ENCODE data around the gene GTPBP3.

GTPBP3 gene

GRCh38 chr19:17329366-17330261 lies 7.7 kb upstream of the GTPBP3 start:
- no peak for DNase-seq

DNA sequence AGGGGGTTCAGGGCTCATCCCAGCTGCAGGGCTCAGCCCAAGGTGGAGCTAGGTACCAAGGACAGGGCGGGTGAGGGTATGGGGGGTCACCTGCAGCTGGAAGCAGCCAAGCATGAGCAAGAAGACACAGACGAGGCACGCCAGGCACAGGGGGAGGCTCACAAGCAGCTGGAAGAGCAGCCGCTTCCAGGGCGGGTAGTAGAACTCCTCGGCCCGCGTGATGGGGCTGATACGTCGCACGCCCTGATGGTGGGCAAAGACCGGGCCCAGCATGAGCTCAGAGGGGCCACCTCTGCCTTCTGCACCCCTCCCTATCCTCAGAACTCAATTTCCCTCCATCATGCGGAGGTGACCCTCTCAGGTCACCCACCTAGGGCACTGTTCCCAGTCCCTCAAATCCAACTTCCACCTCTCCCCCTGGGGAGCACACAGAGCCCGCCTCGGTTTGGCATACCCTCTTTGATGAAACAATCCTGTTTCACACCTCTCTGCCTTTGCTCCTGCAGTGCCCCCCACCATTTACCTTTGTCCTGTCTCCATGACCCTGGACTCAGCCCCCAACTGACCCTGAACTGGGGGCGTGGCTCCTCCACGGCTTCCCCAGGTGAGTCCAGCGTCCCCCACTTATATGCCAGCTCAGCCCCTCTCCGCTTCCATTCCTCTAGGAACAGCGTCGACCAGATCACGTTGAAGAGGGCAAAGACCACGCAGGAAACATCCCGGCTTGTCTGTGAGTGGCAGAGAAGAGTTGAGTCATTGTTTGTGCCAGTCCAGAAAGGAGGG lies 6.9 kb upstream of the GTPBP3 start:
- DNase-seq = no peak

DNA sequence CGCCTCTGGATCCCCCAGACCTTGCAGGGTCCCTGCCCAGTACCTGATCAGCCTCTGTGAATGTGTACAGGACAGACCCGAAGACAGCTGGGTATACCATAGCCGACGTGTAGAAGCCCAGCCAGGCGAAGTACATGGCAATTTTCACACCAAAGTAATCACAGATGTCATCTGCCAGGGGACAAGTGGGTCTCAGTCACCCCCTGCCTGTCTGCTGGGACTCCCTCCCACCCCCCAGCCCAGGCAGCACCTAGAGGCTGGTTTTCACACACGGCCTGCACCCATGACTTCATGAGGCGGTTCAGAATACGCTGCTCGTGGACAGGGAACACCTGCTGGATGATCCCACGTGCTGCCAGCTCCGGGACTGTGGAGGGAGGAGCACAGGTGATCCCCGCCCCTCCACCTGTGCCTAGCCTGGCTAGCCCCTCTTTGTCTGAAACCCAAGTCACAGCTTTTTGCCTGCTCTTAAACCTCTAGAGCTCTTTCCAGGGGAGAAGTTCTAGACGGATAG lies 6.3 kb upstream of the GTPBP3 start:
- DNase-seq = no peak

DNA sequence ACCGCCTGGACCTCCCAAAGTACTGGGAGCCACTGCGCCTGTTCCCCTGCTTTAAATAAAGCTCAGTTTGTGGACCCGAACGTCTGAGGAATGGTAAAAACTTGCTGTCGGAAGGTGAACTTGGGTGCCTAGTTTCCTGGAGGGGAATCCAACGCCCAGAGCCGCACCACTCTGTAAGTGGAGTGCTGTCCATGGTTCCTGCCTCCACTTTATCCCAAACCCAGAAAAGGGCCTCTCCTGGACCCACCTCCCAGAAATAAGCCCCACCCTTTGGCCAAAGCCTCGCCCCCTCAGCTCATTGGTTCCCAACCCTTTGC lies 5.0 kb upstream of the GTPBP3 start:
- no peak for DNase-seq

DNA sequence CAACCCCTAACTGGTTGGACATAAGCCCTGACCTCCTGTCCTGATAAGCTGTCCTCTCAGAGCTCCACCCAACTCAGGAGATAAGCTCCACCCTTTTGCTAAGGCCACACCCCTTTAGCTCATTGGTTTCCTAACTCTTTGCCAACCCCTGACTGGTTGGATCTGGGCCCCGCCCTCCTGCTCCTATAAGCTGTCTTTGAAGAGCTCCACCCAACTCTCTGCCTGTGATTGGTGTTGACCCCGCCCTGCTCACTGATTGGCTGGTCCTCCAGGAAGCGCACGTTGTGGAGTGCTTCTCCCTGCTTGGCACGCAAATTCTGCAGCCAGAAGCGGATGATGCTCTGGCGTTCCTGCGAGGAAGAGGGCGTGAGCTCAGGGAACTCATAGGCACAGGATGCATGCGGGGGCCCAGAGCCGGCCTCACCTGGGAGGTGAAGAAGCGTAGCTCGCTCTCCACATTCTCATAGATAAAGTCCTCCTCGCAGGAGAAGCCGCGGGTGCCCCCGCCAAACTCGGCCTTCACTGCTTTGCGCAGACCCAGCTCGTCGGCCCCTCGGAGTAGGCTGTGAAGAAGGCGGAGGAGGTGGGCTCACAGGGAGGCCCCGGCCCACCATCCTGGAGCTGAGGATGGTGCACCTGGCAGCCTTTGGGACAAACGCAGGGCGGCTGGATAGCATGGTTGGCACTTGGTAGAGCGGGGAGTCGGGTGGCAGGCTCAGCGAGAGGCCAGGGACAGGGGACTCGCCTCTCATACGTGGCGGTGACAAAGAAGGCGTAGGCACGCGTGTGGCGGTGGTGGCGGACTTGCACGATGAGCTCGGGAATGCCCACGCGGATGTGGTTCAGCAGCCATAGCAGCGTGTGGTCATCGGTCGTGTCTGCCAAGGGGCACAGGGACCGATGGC lies 4.4 kb upstream of the GTPBP3 start:
- peak; percentile 55 to 68 for DNase-seq

DNA sequence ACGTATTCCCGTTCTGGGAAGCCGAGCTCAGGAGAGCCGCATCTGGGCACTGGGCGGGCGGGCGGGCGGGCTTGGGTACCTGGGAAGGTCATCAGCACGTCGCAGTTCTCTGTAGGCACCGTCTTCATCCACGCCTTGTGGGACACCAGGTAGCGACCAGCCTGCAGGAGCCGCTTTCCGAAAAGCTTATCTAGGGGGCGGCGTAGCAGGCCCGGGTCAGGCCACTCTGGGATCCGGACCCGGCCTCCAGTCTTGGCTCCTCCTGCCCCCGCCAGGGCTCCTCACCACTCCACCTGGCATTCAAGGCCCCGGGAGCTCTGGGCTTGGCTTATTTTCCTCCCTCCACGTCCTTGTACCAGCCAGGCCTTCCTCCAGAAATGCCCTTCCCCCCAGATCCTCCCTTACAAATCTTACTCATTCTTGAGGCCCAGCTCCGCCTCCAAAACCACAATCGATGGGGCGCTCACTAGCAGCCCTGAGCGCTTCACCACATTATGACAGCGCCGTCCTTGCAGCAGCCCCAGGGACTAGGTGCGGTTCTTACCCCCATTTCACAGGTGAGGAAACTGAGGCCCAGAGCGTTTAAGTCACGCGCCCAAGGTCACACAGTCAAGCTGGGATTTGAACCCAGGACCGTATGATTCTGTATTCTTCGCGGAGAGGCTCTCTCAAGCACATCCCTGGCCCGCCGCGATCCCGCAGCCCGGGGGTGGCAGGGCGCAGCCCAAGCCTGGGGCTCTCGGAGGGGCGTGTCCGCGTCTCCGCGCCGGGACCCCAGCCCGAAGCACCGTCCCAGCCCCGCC lies 3.5 kb upstream of the GTPBP3 start:
- no peak for DNase-seq

DNA sequence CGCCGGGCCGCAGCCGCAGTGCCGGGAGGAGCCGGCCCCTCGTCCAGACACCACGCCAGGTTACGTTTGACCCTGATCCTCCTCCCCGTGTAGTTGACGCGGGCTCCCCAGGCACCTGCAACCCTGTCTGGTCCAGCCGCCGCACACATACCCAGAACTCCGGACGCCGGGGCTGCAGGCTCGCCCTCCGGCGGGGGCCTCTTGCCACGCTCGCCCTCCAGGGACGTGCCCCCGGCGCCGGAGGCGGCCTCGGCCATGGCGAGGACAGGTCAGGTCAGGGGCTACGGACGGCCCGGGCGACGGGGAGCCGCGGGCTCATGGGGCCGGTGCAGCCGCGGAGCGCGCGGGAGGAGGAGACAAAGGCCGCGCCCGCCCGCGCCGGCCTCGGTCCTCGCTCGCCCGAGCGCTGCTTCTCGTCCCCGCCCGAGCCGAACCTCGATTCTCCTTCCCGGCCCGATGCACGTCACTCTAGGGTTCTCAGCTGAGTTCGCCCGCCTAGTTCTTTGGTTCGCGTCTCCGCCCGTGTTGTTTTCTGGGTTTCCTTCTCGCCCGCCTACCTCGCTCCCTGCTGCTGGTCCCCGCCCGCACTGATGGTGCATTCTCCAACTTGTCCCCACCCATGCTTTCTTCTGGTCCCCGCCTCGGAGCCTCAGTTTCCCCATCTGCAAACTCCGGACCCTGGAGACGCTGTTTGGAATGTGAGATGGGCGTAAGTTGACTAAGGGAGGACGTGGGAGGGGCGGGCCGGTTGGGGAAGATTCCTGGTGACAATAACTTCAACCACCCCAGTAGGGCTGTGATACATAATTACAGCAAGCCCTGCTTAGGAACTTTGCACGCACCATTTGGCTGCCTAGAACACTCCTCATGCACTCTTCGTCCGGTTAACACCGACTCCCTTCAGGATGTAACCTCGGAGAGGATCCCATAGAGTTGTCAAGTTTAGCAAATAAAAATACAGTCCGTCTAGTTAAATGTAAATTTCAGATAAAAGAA lies 2.6 kb upstream of the GTPBP3 start, which contains the start of gene ANO8:
Gene ANO8 (minus strand): TSS at position 442 of the 996 bp plus-strand sequence. CDS start 185 bp downstream, at position 257.
- DNase-seq = peak; percentile 93 to 98

DNA sequence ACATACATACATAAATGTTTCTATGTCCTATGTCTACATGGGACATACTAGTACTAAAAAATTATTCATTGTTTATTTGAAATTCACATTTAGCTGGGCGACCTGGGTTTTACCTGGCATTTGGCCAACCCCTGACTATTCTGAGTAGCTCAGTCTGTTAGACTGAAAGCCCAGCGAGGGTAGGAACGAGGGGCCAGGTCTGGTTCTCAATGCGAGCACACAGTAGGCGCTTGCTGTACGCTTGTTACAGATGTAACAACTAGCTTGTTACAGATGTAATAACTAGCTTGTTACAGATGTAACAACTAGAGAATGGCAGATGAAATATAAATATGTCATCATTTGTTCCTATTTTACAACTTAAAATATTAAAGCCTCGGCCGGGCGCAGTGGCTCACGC lies 1.8 kb upstream of the GTPBP3 start:
- DNase-seq = no peak

DNA sequence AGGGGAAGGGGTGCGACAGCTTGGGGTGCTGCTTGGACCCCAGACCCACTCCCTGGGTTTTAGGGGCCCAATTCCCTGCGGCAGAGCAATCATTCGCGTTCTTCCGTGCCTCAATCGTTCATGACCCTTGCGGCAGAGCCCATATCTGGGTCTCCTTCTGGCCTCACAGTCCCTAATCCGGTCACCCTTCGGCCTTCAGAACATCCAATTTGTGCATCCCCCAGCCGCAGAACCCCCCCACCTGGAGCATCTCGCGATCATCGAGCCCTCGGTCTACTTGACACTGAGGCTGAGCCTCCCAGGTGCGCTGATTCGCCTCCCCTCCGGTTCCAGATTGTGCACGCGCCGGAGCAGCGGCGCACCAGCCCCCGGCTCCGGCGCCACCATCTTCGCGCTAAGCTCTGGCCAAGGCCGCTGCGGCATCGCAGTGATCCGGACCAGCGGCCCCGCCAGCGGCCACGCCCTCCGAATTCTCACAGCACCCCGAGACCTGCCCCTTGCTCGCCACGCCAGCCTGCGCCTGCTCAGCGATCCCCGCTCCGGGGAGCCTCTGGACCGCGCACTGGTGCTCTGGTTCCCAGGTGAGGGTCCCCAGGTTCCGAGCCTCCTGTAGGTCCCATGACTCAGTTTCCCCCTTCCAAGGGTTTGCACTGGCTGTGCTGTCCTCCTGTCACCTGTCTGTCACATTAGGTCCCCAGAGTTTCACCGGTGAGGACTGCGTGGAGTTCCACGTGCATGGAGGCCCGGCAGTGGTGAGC lies 501 bp downstream of the GTPBP3 start:
- peak; percentile 17 to 37 for DNase-seq

GRCh38 chr19:17338433-17339078 lies 1.2 kb downstream of the GTPBP3 start:
- no peak for DNase-seq

DNA sequence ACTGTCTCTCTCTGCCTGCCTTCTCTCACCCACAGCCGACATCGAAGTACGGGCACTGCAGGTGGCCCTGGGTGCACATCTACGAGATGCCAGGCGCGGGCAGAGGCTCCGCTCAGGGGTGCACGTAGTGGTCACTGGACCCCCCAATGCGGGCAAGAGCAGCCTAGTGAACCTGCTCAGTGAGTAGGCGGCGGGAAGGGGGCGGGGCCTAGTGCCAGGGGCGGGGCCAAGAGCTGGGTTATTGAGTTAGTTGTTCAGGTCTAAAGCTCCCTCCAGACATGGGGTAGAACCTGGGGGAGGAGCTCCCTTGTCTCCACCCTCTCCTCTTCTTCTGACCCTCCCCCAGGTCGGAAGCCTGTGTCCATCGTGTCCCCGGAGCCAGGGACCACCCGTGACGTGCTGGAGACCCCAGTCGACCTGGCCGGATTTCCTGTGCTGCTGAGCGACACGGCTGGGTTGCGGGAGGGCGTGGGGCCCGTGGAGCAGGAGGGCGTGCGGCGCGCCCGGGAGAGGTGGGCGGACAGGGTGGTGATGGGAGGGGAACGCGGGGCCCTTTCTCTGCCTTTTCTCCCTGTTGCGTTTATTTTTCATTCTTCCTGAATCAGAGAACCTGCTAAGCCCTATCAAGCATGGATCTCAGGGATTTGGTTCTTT lies 1.9 kb downstream of the GTPBP3 start:
- DNase-seq = no peak

DNA sequence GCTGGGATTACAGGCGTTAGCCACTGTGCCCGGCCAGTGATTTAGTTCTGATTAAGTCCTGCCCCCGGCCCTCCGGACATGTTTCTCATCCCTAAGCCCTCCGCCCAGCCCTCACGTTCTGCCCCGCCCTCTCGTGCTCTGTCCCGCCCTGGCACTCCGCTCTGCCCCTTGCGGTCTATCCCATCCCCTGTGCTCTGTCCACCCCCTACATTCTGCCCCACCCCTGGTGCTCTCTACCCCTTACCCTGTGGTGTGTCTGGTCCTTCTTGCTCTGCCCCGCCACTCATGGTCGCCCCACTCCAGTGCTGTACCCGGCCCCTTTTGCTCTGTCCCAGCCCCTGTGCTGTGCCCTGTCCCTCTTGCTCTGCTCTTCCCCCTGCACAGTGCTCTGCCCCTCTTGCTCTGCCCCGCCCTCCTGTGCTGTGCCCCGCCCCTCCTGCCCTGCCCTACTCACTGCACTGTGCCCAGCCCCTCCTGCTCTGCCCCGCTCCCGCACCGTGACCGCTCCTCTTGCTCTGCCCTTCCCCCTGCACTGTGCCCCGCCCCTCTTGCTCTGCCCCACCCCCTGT lies 3.0 kb downstream of the GTPBP3 start:
- DNase-seq = no peak

DNA sequence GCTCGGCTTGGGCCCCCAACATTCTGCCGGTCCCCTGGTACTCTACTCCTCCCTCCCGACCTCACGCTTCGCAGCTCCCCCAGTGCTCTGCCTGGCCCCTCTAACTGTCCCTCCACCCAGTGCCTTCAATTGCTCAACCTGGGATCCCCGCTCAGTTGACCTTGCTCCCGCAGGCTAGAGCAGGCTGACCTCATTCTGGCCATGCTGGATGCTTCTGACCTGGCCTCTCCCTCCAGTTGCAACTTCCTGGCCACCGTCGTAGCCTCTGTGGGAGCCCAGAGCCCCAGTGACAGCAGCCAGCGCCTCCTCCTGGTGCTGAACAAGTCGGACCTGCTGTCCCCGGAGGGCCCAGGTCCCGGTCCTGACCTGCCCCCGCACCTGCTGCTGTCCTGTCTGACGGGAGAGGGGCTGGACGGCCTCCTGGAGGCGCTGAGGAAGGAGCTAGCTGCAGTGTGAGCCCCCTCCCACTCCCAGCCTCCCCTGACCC lies 3.6 kb downstream of the GTPBP3 start:
- DNase-seq = no peak

GRCh38 chr19:17341386-17341785 lies 4.0 kb downstream of the GTPBP3 start:
- DNase-seq = no peak

DNA sequence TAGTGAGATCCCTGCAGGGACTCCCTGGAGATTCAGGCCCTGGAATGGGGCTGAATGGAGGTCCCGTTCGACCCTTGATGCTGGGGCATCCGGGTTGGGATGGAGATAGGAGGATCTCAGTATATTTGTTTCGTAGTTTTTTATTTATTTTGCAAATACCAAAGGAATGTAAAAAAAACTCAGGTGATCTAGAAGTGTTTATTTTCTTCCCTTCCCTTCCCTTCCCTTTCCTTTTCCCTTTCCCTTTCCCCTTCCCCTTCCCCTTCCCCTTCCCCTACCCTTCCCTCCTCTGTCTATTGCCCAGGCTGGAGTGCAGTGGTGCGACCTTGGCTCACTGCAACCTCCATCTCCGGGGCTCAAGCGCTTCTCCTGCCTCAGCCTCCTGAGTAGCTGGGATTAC lies 4.5 kb downstream of the GTPBP3 start:
- no peak for DNase-seq

DNA sequence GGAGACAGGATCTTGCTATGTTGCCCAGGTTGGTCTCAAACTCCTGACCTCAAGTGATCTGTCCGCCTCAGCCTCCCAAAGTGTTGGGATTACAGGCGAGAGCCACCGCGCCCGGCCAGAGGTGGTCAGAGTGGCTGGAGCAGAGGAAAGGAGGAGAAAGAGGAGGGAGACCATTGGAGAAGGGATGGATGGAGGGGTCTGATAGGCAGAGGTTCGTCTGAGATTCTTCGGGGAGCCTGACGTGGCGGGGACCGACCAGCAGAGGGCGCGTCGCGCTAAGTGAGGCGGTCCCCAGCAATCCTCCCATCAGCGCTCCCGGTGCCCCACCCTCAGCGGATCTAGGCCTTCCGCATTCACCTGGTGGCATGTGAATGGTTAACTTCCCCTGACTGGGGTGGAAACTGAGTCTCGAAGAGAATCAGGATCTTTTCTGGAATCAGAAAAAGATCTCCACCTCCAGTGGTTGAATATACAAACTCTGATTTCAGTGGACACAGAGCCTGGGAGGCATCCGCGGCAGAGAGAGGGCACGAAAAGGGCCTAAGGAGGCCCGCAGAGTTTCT lies 8.8 kb downstream of the GTPBP3 start:
- DNase-seq = peak; percentile 10 to 56

GRCh38 chr19:17347361-17347760 lies 10.0 kb downstream of the GTPBP3 start:
- DNase-seq = no peak

- no peak for DNase-seq
These were observed 10.5 kb downstream of the GTPBP3 start for GRCh38 chr19:17347877-17348276.

Data from NCI-H2081 (cell line).